OCI-LY1 (cell line): Measurements from ENCODE around the gene ABR.
A peak's percentile ranks its signal among the peaks of the same experiment; 100 is the strongest.

ENCODE experiments used
- H2AFZ ChIP-seq: fragments of 200-600 bp; sonication (generic), shearing (Covaris generic); 2 replicates; pipeline ENCODE4 v1.6.0; 2014; ENCODE audit warnings: antibody characterized with exemption, mild to moderate bottlenecking, low read length
- H3F3A ChIP-seq: fragments of 200-600 bp; sonication (generic), shearing (Covaris generic); 2 replicates; pipeline ENCODE4 v1.6.0; 2014; ENCODE audit warnings: mild to moderate bottlenecking, antibody characterized with exemption, low read length, moderate library complexity; ENCODE audit not compliant: insufficient read depth
- H3K27ac ChIP-seq: fragments of 200-600 bp; sonication (generic); 2 replicates; pipeline ENCODE4 v1.5.1; 2014; ENCODE audit warnings: low read length, mixed run types, mild to moderate bottlenecking, low read depth; ENCODE audit not compliant: poor library complexity, severe bottlenecking
- H3K27me3 ChIP-seq: fragments of 200-600 bp; sonication (generic); 2 replicates; pipeline ENCODE4 v1.6.0; 2014; ENCODE audit warnings: antibody characterized with exemption, mild to moderate bottlenecking, low read length, moderate library complexity; ENCODE audit not compliant: insufficient read depth
- H3K36me3 ChIP-seq: fragments of 200-600 bp; sonication (generic); 2 replicates; pipeline ENCODE4 v1.6.1; 2014; ENCODE audit warnings: mild to moderate bottlenecking, antibody characterized with exemption, low read length, moderate library complexity, mixed read lengths; ENCODE audit not compliant: insufficient read depth
- H3K4me1 ChIP-seq: fragments of 200-600 bp; sonication (generic); 2 replicates; pipeline ENCODE4 v1.5.1; 2014; ENCODE audit warnings: mild to moderate bottlenecking, low read length, moderate library complexity; ENCODE audit not compliant: insufficient read depth, severe bottlenecking
- H3K4me2 ChIP-seq: fragments of 200-600 bp; sonication (generic), shearing (Covaris generic); 2 replicates; pipeline ENCODE4 v1.6.1; 2014; ENCODE audit warnings: low read length
- H3K4me3 ChIP-seq: fragments of 200-600 bp; sonication (generic); 2 replicates; pipeline ENCODE4 v1.5.1; 2014; ENCODE audit warnings: low read length, low read depth, mild to moderate bottlenecking, mixed read lengths; ENCODE audit not compliant: poor library complexity, severe bottlenecking
- H3K79me2 ChIP-seq: fragments of 200-600 bp; shearing (Covaris generic); 2 replicates; pipeline ENCODE4 v1.6.1; 2016; ENCODE audit warnings: mixed run types, low read length, mixed read lengths; ENCODE audit not compliant: insufficient read depth
- H3K9ac ChIP-seq: fragments of 200-600 bp; sonication (generic), shearing (Covaris generic); 2 replicates; pipeline ENCODE4 v1.6.1; 2014; ENCODE audit warnings: mild to moderate bottlenecking, low read length, mixed read lengths
- H3K9me2 ChIP-seq: fragments of 200-600 bp; sonication (generic), shearing (Covaris generic); 2 replicates; pipeline ENCODE4 v1.6.1; 2014; ENCODE audit warnings: low read depth, mild to moderate bottlenecking, low read length, mixed read lengths
- H3K9me3 ChIP-seq: fragments of 200-600 bp; shearing (Covaris generic); 2 replicates; pipeline ENCODE4 v1.6.1; 2014; ENCODE audit warnings: low read length, mixed read lengths
- H4K20me1 ChIP-seq: fragments of 200-600 bp; sonication (generic), shearing (Covaris generic); 2 replicates; pipeline ENCODE4 v1.6.0; 2016; ENCODE audit warnings: mild to moderate bottlenecking, low read length; ENCODE audit not compliant: insufficient read depth
- EZH2 ChIP-seq: fragments of 200-600 bp; sonication (generic), shearing (Covaris generic); IDR thresholded peaks from 2 replicates; pipeline ENCODE4 v1.8.0; 2017; ENCODE audit warnings: borderline replicate concordance, mixed run types, mild to moderate bottlenecking, antibody characterized with exemption, low read length, moderate library complexity, mixed read lengths
- TF ChIP-seq, protein P1 (sequence below): fragments of 200-600 bp; sonication (generic), shearing (Covaris generic); IDR thresholded peaks from 2 replicates; pipeline ENCODE4 v1.5.1; 2017; ENCODE audit warnings: mild to moderate bottlenecking, antibody characterized with exemption, low read length, moderate library complexity, mixed read lengths

The ABR gene

DNA sequence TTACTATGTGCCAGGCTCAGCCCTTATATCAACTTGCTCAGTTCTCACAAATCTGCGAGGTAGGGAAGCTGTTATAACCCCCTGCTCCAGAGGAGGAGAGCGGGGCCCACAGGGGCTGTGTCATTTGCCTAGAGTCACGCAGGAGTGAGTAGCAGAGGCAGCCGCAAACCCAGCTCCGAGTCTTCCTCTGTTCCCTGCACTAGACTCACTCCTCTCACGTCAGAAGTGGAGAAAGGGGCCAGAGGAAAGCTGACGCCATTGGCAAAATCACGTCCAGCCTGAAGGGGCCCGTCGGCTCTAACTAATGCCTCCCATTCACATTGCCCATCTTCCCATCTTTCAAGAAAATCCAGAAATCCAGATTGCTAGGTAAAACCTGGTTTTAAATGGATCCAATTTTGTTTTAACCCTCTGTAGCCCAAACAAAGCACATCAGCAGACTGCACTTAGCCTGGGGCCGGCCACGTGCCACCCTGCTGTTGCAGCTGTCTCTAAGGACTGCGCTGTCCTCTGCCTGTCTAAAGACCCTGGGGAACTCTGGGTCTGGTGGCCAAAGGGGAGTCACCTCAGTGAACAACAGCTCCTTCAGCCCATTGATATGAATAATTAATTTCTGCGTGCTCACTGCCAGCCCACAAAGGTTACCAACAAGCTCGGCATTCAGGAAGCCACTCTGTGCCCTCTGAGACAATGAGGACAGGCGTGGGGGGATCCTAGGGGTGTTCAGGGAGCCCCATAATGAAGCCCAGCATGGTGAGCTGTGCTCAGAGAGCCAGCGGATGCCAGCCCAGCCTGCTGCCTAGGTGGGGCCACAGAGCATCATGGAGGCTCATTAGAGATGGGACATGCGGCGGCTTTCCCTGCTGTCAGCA lies 36.7 kb upstream of the ABR start:
- Histone ChIP-seq H3K9me2 (no peaks in the 10 kb centered on the region), H3K36me3 (no peaks in the 10 kb centered on the region), H4K20me1 (no peaks in the 10 kb centered on the region), H3K79me2 (peaks cover 15% of the 10 kb centered on the region; the same call in 1 of the 2 replicates), H2AFZ (no peak overlapping the region), H3K4me2 (peak overlapping the region; percentile 51), H3K27me3 (no peaks in the 10 kb centered on the region), H3K4me1 (peaks cover 87% of the 10 kb centered on the region), H3F3A (no peaks in the 10 kb centered on the region), H3K9me3 (no peaks in the 10 kb centered on the region), H3K9ac (peak overlapping the region; percentile 54), H3K4me3 (peak overlapping the region; percentile 29), H3K27ac (peak overlapping the region; percentile 94)
- TF ChIP-seq, protein P1, sequence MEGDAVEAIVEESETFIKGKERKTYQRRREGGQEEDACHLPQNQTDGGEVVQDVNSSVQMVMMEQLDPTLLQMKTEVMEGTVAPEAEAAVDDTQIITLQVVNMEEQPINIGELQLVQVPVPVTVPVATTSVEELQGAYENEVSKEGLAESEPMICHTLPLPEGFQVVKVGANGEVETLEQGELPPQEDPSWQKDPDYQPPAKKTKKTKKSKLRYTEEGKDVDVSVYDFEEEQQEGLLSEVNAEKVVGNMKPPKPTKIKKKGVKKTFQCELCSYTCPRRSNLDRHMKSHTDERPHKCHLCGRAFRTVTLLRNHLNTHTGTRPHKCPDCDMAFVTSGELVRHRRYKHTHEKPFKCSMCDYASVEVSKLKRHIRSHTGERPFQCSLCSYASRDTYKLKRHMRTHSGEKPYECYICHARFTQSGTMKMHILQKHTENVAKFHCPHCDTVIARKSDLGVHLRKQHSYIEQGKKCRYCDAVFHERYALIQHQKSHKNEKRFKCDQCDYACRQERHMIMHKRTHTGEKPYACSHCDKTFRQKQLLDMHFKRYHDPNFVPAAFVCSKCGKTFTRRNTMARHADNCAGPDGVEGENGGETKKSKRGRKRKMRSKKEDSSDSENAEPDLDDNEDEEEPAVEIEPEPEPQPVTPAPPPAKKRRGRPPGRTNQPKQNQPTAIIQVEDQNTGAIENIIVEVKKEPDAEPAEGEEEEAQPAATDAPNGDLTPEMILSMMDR = no peak
- no peak for TF ChIP-seq EZH2

DNA sequence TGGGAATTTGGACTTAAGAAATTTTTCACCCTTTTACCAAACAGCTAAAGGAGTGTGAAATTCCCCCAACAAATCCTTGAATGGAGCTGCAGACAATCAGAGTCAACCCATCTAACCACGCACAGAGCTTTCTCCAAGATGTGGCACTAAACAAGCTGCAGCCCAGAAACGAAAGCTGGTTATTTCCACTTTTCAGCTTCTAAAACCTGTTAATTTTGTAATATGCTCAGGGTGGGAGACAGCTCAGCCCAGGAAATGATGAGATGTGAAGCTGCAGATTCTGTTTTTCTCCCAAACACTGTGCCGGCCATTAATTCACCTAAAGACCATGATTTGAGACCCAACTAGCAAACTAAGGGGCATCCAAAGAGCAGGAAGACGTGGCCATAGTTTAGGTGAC lies 33.2 kb upstream of the ABR start:
- peaks cover 83% of the 10 kb centered on the region for H3K4me1 ChIP-seq
- peaks cover 1% of the 10 kb centered on the region; the same call in 1 of the 2 replicates for H3K79me2 ChIP-seq
- no peaks in the 10 kb centered on the region for H3K36me3 ChIP-seq
- no peak overlapping the region for H3K9ac ChIP-seq
- H3K27ac ChIP-seq = peak overlapping the region; percentile 67
- no peaks in the 10 kb centered on the region for H3K9me3 ChIP-seq
- no peak overlapping the region; the same call in 1 of the 2 replicates for H3K4me2 ChIP-seq
- H3K4me3 ChIP-seq = no peak overlapping the region
- H3K9me2 ChIP-seq = no peaks in the 10 kb centered on the region
- H3F3A ChIP-seq = no peaks in the 10 kb centered on the region
- H3K27me3 ChIP-seq = no peaks in the 10 kb centered on the region
- no peak overlapping the region for H2AFZ ChIP-seq
- TF ChIP-seq EZH2 = no peak
- TF ChIP-seq, protein P1 = no peak
- no peaks in the 10 kb centered on the region for H4K20me1 ChIP-seq

DNA sequence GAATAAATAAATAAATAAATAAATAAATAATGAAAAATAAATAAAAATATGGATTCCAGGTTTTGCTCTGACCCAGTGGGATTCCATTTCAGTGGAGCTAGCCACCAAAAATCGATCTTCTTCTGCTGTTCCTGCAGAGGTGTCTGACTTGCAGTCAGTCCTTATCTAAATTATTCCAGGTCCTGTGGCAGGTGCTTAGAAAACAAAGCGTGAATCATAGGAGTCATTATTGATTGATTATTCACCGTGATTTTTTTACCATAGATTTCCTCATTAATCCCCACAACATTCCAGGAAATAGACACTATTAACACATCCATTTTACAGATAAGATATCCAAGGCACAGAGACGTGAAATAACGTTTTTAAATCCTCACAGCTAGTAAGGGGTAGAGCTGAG lies 31.5 kb upstream of the ABR start:
- Histone ChIP-seq H3K4me3 (no peak overlapping the region), H3K4me2 (no peak overlapping the region), H3F3A (no peaks in the 10 kb centered on the region), H3K9me2 (no peaks in the 10 kb centered on the region), H3K79me2 (no peaks in the 10 kb centered on the region), H3K4me1 (peaks cover 67% of the 10 kb centered on the region), H3K27me3 (no peaks in the 10 kb centered on the region), H3K36me3 (no peaks in the 10 kb centered on the region), H3K9ac (no peak overlapping the region), H4K20me1 (no peaks in the 10 kb centered on the region), H3K27ac (peak overlapping the region; percentile 67), H3K9me3 (no peaks in the 10 kb centered on the region), H2AFZ (no peak overlapping the region)
- TF ChIP-seq, protein P1 = no peak
- no peak for TF ChIP-seq EZH2
